Bronchial epithelial cell (primary cell): ENCODE measurements around the gene TENT4A. TPM values are rescaled to one million over a fixed set of nuclear protein-coding genes. Genes with fewer than 3 reads are reported as not detected.

Source experiments
- DNase-seq: peaks from one replicate; pipeline ENCODE4 v3.0.0-alpha.2; 2010; ENCODE audit warnings: low read depth
- FAIRE-seq: peaks from 2 replicates; lab custom pipeline; 2011; peaks lifted over from hg19 to GRCh38; lab: Jason Lieb, UNC
- H3K27me3 ChIP-seq: 2 replicates; pipeline ENCODE4 v1.5.1; 2011; ENCODE audit warnings: low read length; ENCODE audit not compliant: control insufficient read depth, insufficient read depth
- H3K36me3 ChIP-seq: 2 replicates; pipeline ENCODE4 v1.5.1; 2011; ENCODE audit warnings: low read length; ENCODE audit not compliant: control insufficient read depth, insufficient read depth
- H3K4me3 ChIP-seq: 2 replicates; pipeline ENCODE4 v1.5.1; 2011; ENCODE audit warnings: mild to moderate bottlenecking, low read depth, low read length, control low read depth
- total RNA-seq: library from RNA; depleted of rRNA; stranded (reverse); fragments of >200 nt; gene quantifications from 2 replicates; pipeline ENCODE4 v1.2.1, GENCODE V29; 2014
- TF ChIP-seq, protein P1 (sequence below): IDR thresholded peaks from 2 replicates; pipeline ENCODE4 v1.5.1; 2011; ENCODE audit warnings: mild to moderate bottlenecking, moderate library complexity, low read length, control low read depth, inconsistent platforms; ENCODE audit not compliant: insufficient read depth, severe bottlenecking

TENT4A gene
- total RNA-seq, 1 donor from 2014 or later = 6.8 TPM

DNA sequence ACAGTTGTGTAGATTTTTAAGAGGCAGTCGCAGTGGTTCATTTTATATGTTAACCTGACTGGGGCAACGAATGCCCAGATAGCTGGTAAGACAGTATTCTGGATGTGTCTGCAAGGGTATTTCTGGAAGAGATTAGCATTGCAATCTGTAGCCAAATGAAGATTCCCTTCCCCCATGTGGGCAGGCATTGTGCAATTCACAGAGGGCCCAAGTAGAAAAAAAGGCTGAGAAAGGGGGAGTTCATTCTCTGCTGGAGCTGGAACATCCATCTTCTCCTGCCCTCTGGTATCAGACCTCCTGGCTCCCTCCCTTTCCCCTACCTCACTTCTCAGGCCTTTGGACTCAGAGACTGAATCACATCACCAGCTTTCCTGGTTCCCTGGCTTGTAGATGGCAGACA lies 70.6 kb downstream of the TENT4A start:
- Histone ChIP-seq H3K27me3 (no peaks in the 10 kb centered on the region), H3K36me3 (no peaks in the 10 kb centered on the region), H3K4me3 (no peak overlapping the region)
- TF ChIP-seq, protein P1, sequence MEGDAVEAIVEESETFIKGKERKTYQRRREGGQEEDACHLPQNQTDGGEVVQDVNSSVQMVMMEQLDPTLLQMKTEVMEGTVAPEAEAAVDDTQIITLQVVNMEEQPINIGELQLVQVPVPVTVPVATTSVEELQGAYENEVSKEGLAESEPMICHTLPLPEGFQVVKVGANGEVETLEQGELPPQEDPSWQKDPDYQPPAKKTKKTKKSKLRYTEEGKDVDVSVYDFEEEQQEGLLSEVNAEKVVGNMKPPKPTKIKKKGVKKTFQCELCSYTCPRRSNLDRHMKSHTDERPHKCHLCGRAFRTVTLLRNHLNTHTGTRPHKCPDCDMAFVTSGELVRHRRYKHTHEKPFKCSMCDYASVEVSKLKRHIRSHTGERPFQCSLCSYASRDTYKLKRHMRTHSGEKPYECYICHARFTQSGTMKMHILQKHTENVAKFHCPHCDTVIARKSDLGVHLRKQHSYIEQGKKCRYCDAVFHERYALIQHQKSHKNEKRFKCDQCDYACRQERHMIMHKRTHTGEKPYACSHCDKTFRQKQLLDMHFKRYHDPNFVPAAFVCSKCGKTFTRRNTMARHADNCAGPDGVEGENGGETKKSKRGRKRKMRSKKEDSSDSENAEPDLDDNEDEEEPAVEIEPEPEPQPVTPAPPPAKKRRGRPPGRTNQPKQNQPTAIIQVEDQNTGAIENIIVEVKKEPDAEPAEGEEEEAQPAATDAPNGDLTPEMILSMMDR = no peak
- FAIRE-seq = no peak
- DNase-seq = no peak

DNA sequence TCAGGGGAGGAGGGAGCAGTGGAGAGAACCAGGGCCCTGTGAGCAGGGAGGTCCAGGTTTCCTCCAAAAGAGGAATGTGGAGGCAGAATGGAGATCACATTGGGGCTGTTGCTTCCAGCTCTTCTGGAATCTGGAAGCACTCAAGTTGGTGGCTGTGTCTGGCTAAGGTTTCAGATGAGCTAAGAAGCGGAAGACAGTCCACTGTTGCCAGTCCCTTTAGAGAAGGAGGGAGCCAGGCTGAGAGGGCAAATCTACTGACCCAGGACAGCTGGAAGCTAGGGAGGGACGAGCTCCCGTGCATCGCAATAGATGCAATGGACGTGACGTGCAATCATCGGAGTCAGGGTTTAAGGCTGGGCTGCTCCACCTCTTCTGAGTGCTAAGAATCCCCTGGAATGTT lies 71.2 kb downstream of the TENT4A start:
- Histone ChIP-seq H3K27me3 (no peaks in the 10 kb centered on the region), H3K36me3 (no peaks in the 10 kb centered on the region), H3K4me3 (no peak overlapping the region)
- DNase-seq (no peak), FAIRE-seq (no peak)
- TF ChIP-seq, protein P1 = no peak

DNA sequence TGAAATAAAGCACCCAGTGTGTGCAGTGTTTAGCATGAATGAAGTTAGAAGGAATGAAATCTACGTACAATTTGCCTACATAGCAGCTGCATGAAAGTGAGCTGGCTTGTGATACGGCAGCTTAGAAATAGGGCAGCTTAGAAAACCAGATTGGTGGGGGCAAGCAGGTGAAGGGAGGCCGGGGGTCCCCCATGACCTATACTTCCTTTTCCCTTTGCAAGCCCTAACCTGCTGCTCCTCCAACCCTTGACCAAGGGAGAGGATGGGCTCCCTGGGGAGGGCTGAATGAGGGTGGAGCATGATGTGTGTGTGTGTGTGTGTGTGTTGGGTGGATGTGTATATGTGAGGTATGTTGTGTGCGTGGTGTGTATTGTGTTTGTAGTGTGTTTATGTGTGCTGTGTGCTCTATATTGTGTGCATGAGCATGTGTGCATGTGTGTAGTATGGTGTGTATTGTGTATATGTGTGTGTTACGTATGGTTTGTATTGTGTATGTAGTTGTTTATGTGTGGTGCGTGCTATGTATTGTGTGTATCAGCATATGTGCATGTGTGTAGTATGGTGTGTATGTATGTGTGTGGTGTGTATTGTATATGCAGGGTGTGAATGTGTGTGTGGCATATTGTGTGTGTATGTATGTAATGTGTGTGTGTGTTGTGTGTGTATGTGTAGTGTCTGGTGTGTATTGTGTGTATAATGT lies 72.1 kb downstream of the TENT4A start:
- FAIRE-seq (no peak), DNase-seq (no peak)
- H3K4me3 ChIP-seq = no peak overlapping the region
- no peaks in the 10 kb centered on the region for H3K27me3 ChIP-seq
- no peaks in the 10 kb centered on the region for H3K36me3 ChIP-seq
- TF ChIP-seq, protein P1 = no peak

DNA sequence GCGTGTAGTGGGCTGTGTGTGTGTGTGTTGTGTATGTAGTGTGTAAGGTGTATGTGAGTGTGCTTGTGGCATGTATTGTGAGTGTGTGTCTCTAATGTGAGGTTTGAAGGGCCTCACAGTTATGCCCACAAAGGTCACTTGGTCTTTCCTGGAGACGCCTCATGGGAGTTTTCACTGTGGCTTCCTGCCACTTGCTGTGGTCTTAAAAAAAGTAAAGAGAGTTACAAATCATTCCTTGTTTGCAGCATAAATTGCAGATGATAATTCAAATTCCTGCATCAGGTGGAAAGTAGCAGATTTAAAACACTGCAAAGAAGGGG lies 72.6 kb downstream of the TENT4A start:
- Histone ChIP-seq H3K27me3 (no peaks in the 10 kb centered on the region), H3K36me3 (no peaks in the 10 kb centered on the region), H3K4me3 (no peak overlapping the region)
- DNase-seq = no peak
- TF ChIP-seq, protein P1 = no peak
- no peak for FAIRE-seq

DNA sequence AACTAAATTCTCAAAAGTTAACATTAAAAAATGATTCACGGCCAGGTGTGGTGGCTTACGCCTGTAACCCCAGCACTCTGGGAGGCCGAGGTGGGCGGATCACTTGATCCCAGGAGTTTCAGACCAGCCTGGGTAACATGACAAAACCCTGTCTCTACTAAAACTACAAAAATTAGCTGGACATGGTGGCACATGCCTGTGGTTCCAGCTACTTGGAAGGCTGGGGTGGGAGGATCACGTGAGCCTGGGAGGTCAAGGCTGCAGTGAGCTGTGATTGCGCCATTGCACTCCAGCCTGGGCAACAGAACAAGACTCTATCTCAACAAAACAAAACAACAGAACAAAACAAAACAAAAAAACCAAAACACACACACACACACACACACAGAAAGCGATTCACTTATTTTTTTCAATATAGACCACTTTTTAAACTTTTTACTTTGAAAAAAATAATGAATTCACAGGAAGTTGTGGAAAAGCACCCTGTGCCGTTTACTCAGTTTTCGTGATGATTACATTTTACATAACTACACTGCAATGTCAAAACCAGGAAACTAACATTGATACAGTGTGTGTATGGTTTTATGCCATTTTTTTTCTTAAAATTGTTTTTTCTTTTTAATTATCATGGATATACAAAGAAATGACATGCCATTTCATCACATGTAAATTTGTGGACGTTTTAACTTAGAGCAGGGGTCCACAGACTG lies 73.7 kb downstream of the TENT4A start:
- FAIRE-seq = no peak

More for the DNA sequence above, 73.7 kb downstream of the TENT4A start:
- Histone ChIP-seq H3K36me3 (no peaks in the 10 kb centered on the region), H3K27me3 (no peaks in the 10 kb centered on the region), H3K4me3 (no peak overlapping the region)
- TF ChIP-seq, protein P1 = no peak
- DNase-seq = no peak
